ENCODE results near the gene NDUFC2. TPM values are rescaled to one million over a fixed set of nuclear protein-coding genes. Genes with fewer than 3 reads are reported as not detected.

The NDUFC2 gene
- total and polyA plus RNA-seq, 2 donors (not counting 1 experiment from before 2014, with no cell fraction given), result 49.0 to 65.0 TPM

DNA sequence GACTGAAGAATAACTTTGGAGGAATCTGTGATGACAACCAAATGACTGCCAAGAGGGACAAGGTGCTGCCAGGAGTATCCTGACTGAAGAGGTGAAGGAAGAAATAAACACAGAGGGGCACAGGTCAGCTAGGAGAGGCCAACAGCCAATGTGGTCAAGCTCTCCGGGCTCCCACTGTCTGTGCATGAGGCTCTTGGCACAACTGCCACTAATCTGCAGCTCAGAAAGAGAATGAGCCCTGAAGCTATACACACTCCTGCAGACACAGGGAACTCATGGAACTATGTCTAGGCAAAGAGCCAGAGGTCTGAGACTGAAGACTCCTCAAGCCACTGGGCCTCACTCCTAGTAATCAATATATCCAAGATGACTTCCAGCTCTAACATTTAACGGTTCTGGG lies 9.0 kb downstream of the NDUFC2 start:
- WGBS (ENCODE audit: insufficient coverage), result 100% methylated on average over 1 of the region's 2 CpGs
- H3K27ac Mint-ChIP-seq, result no peak overlapping the region

DNA sequence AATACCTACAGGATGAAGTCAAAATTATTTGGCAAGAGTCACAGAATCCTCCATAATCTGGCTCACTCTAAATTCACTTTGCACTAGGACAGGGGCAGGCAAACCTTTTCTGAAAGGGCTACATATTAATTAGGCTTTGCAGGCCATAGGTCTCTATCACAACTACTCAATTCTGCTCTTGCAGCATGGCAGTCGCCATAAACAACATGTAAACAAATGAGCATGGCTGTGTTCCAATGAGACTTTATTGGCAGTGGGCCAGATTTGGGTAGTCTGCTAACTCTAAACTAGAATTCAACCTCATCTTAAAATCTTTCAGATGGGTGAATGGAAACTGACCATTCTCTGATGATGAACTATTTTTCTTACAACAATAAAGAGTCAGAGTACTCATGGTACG lies 10.2 kb downstream of the NDUFC2 start:
- Histone ChIP-seq H3K79me2 (ENCODE audit: control insufficient read depth, insufficient read depth, low read length) (peaks cover 20% of the 10 kb centered on the region), H2AFZ (ENCODE audit: insufficient read depth, low read depth, low read length, poor library complexity, severe bottlenecking) (no peak overlapping the region), H3K9ac (ENCODE audit: low read length) (no peak overlapping the region), H3K4me1 (ENCODE audit: control insufficient read depth in 2 of 2, insufficient read depth in 2 of 2, low read length in 2 of 2) (no peaks in the 10 kb centered on the region), H3K4me3 (ENCODE audit: control extremely low read depth in 1 of 5, extremely low read depth in 1 of 5, insufficient read depth in 1 of 5, low read depth in 2 of 5, low read length in 4 of 5) (no peak overlapping the region), H3K4me2 (replicated peaks; ENCODE audit: low read depth, low read length, poor library complexity, severe bottlenecking) (no peak overlapping the region), H3K9me3 (ENCODE audit: control extremely low read depth in 1 of 3, control insufficient read depth in 2 of 3, insufficient read depth in 1 of 3, low read length in 2 of 3) (no peaks in the 10 kb centered on the region), H3K27ac (ENCODE audit: low read length in 2 of 2) (no peak overlapping the region), H3K36me3 (replicated peaks in 1 of 2; ENCODE audit: control extremely low read depth in 1 of 2, control insufficient read depth in 1 of 2, extremely low read depth in 1 of 2, insufficient read depth in 2 of 2, low read length in 1 of 2) (peaks cover 10 to 41% of the 10 kb centered on the region in 2 experiments), H4K20me1 (ENCODE audit: control insufficient read depth, insufficient read depth, low read length, poor library complexity, severe bottlenecking) (peaks cover 10% of the 10 kb centered on the region), H3K27me3 (replicated peaks in 1 of 4; ENCODE audit: control extremely low read depth in 1 of 4, control insufficient read depth in 3 of 4, insufficient read depth in 4 of 4, low read length in 3 of 4) (no peaks in the 10 kb centered on the region)
- intact Hi-C loops (cut with micrococcal nuclease), result no loop called here
- no peak overlapping the region for H3K4me3 Mint-ChIP-seq
- DNase-seq (no peak), ATAC-seq (ENCODE audit: low read depth) (no peak)
- H3K27me3 Mint-ChIP-seq, result no peaks in the 10 kb centered on the region
- ChIA-PET CTCF (no interaction called here), POLR2A (no interaction called here)
- H3K27ac Mint-ChIP-seq, result no peak overlapping the region
- TF ChIP-seq, protein P1, sequence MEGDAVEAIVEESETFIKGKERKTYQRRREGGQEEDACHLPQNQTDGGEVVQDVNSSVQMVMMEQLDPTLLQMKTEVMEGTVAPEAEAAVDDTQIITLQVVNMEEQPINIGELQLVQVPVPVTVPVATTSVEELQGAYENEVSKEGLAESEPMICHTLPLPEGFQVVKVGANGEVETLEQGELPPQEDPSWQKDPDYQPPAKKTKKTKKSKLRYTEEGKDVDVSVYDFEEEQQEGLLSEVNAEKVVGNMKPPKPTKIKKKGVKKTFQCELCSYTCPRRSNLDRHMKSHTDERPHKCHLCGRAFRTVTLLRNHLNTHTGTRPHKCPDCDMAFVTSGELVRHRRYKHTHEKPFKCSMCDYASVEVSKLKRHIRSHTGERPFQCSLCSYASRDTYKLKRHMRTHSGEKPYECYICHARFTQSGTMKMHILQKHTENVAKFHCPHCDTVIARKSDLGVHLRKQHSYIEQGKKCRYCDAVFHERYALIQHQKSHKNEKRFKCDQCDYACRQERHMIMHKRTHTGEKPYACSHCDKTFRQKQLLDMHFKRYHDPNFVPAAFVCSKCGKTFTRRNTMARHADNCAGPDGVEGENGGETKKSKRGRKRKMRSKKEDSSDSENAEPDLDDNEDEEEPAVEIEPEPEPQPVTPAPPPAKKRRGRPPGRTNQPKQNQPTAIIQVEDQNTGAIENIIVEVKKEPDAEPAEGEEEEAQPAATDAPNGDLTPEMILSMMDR (IDR thresholded peaks at IDR 0.05), result no peak
- no peak for TF ChIP-seq EZH2 (IDR thresholded peaks at IDR 0.05; ENCODE audit: borderline replicate concordance, insufficient read depth, low read depth, low read length, poor library complexity, severe bottlenecking)
- H3K9me3 Mint-ChIP-seq (ENCODE audit: insufficient read depth), result no peaks in the 10 kb centered on the region
- WGBS (ENCODE audit: insufficient coverage), result no CpG with 5 or more reads among the region's 2 CpGs
- peaks cover 8% of the 10 kb centered on the region for H3K4me1 Mint-ChIP-seq

More for the DNA sequence above, 9.0 kb downstream of the NDUFC2 start:
- no peaks in the 10 kb centered on the region for H3K9me3 ChIP-seq (ENCODE audit: control extremely low read depth in 1 of 3, control insufficient read depth in 2 of 3, insufficient read depth in 1 of 3, low read length in 2 of 3)
- POLR2A ChIA-PET, result interaction anchor here (0.7 kb wide), 1 partner anchor 118 kb away, joined by 4 read pairs; the partner anchor contains the start of gene KCTD21
- Mint-ChIP-seq H3K4me1 (peaks cover 14% of the 10 kb centered on the region), H3K9me3 (ENCODE audit: insufficient read depth) (no peaks in the 10 kb centered on the region), H3K27me3 (no peaks in the 10 kb centered on the region), H3K4me3 (no peak overlapping the region)
- no peak for DNase-seq
- no peak overlapping the region for H3K4me3 ChIP-seq (ENCODE audit: control extremely low read depth in 1 of 5, extremely low read depth in 1 of 5, insufficient read depth in 1 of 5, low read depth in 2 of 5, low read length in 4 of 5)
- TF ChIP-seq, protein P1 (IDR thresholded peaks at IDR 0.05), result no peak
- no peak for TF ChIP-seq EZH2 (IDR thresholded peaks at IDR 0.05; ENCODE audit: borderline replicate concordance, insufficient read depth, low read depth, low read length, poor library complexity, severe bottlenecking)
- H3K27me3 ChIP-seq (replicated peaks in 1 of 4; ENCODE audit: control extremely low read depth in 1 of 4, control insufficient read depth in 3 of 4, insufficient read depth in 4 of 4, low read length in 3 of 4), result no peaks in the 10 kb centered on the region
- no peak overlapping the region for H3K27ac ChIP-seq (ENCODE audit: low read length in 2 of 2)
- peaks cover 10 to 44% of the 10 kb centered on the region in 2 experiments for H3K36me3 ChIP-seq (replicated peaks in 1 of 2; ENCODE audit: control extremely low read depth in 1 of 2, control insufficient read depth in 1 of 2, extremely low read depth in 1 of 2, insufficient read depth in 2 of 2, low read length in 1 of 2)
- H3K79me2 ChIP-seq (ENCODE audit: control insufficient read depth, insufficient read depth, low read length), result peaks cover 32% of the 10 kb centered on the region
- intact Hi-C loops (cut with micrococcal nuclease), result loop anchor here (10.0 kb wide), 1 partner anchor 76 kb away; the partner anchor contains the start of gene INTS4
- no peak for ATAC-seq (ENCODE audit: low read depth)
- CTCF ChIA-PET, result interaction anchor here (0.8 kb wide), 1 partner anchor 24 kb away, joined by 3 read pairs; no protein-coding TSS in a partner anchor
- peaks cover 19% of the 10 kb centered on the region for H4K20me1 ChIP-seq (ENCODE audit: control insufficient read depth, insufficient read depth, low read length, poor library complexity, severe bottlenecking)
- H3K4me1 ChIP-seq (ENCODE audit: control insufficient read depth in 2 of 2, insufficient read depth in 2 of 2, low read length in 2 of 2), result no peaks in the 10 kb centered on the region
- H2AFZ ChIP-seq (ENCODE audit: insufficient read depth, low read depth, low read length, poor library complexity, severe bottlenecking), result no peak overlapping the region
- H3K9ac ChIP-seq (ENCODE audit: low read length), result no peak overlapping the region
- no peak overlapping the region for H3K4me2 ChIP-seq (replicated peaks; ENCODE audit: low read depth, low read length, poor library complexity, severe bottlenecking)

Data from B cell (primary cell).